HUES6 (cell line): ENCODE data around the gene TSPAN16.

ENCODE experiments used
- H3K27ac ChIP-seq: 2 replicates; pipeline ENCODE4 v1.7.0; 2013; ENCODE audit warnings: low read depth, mild to moderate bottlenecking, low read length, inconsistent platforms
- H3K27me3 ChIP-seq: 2 replicates; pipeline ENCODE4 v1.6.1; 2013; ENCODE audit warnings: low read length; ENCODE audit not compliant: control insufficient read depth, insufficient read depth
- H3K36me3 ChIP-seq: 2 replicates; pipeline ENCODE4 v1.6.1; 2013; ENCODE audit warnings: low read length; ENCODE audit not compliant: control insufficient read depth, insufficient read depth
- H3K4me1 ChIP-seq: 2 replicates; pipeline ENCODE4 v1.6.1; 2013; ENCODE audit warnings: low read length; ENCODE audit not compliant: control insufficient read depth, insufficient read depth
- H3K4me3 ChIP-seq: 2 replicates; pipeline ENCODE4 v1.5.1; 2013; ENCODE audit warnings: low read depth, low read length
- H3K9ac ChIP-seq: one replicate; pipeline ENCODE4 v1.6.1; 2013; ENCODE audit warnings: mild to moderate bottlenecking, low read length
- H3K9me3 ChIP-seq: 2 replicates; pipeline ENCODE4 v1.6.1; 2013; ENCODE audit warnings: low read depth, low read length; ENCODE audit not compliant: control insufficient read depth, insufficient read depth

Gene TSPAN16

GRCh38 chr19:11257846-11258380, 38.0 kb upstream of the TSPAN16 start:
- no peak overlapping the region for H3K27ac ChIP-seq
- H3K9ac ChIP-seq = no peak overlapping the region
- no peak overlapping the region for H3K4me3 ChIP-seq
- 0 out of 2 replicates have a peak, but pooled peaks cover 3% of the 10 kb centered on the region for H3K4me1 ChIP-seq
- H3K36me3 ChIP-seq = no peaks in the 10 kb centered on the region
- no peaks in the 10 kb centered on the region for H3K27me3 ChIP-seq
- H3K9me3 ChIP-seq = no peaks in the 10 kb centered on the region

GRCh38 chr19:11260996-11261395, 35.0 kb upstream of the TSPAN16 start:
- peak overlapping the region; percentile 89 for H3K4me3 ChIP-seq
- no peak overlapping the region for H3K9ac ChIP-seq
- no peaks in the 10 kb centered on the region for H3K36me3 ChIP-seq
- no peaks in the 10 kb centered on the region for H3K9me3 ChIP-seq
- peaks cover 8% of the 10 kb centered on the region; the same call in 1 of the 2 replicates for H3K4me1 ChIP-seq
- H3K27ac ChIP-seq = no peak overlapping the region
- H3K27me3 ChIP-seq = no peaks in the 10 kb centered on the region

DNA sequence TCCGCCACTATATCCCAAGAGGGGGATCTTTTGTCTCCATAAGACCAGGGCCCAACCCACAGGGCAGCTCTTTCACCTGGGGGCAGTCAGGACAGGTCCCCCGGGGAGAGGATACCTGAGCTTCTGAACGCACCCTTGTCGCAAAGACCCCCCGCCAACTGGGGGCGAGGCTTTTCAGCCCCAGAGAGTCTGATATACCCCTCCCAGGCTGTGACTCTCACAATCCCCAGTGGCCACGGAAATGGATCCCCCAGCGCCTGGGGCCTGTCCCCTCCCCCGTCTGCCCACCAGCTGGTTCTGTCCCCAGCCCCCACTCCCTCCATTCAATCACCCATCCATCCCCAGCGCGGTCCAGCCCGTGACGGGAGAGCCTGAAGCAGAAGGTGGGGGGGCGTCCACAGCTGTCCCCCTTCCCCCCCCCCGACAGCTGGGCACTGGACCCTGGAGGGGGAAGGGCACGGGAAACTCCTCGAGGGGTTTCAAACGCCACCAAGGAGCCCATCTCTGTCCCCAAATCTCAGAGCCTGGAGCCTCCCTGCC, 34.5 kb upstream of the TSPAN16 start:
- H3K9me3 ChIP-seq = no peaks in the 10 kb centered on the region
- H3K27me3 ChIP-seq = no peaks in the 10 kb centered on the region
- H3K36me3 ChIP-seq = no peaks in the 10 kb centered on the region
- peaks cover 8% of the 10 kb centered on the region; the same call in 1 of the 2 replicates for H3K4me1 ChIP-seq
- peak overlapping the region; percentile 38 for H3K9ac ChIP-seq
- peak overlapping the region; percentile 89 for H3K4me3 ChIP-seq
- H3K27ac ChIP-seq = no peak overlapping the region

GRCh38 chr19:11261971-11262839, 33.8 kb upstream of the TSPAN16 start, which contains the start of gene DOCK6:
Gene DOCK6 (minus strand): TSS chr19:11262524. CDS start chr19:11262440, 84 bp downstream.
- Histone ChIP-seq H3K4me3 (peak within 1 kb of the TSS; percentile 89), H3K36me3 (no peaks in the 10 kb centered on the region), H3K4me1 (peaks cover 8% of the 10 kb centered on the region; the same call in 1 of the 2 replicates), H3K9ac (peak within 1 kb of the TSS; percentile 38), H3K27ac (no peak within 1 kb of the TSS), H3K9me3 (no peaks in the 10 kb centered on the region), H3K27me3 (no peaks in the 10 kb centered on the region)

- no peaks in the 10 kb centered on the region for H3K9me3 ChIP-seq
- H3K4me3 ChIP-seq = no peak overlapping the region
- no peak overlapping the region for H3K27ac ChIP-seq
- H3K9ac ChIP-seq = no peak overlapping the region
- H3K27me3 ChIP-seq = no peaks in the 10 kb centered on the region
- peaks cover 8% of the 10 kb centered on the region; the same call in 1 of the 2 replicates for H3K4me1 ChIP-seq
- no peaks in the 10 kb centered on the region for H3K36me3 ChIP-seq
Measured at GRCh38 chr19:11263726-11264125, 32.2 kb upstream of the TSPAN16 start.

DNA sequence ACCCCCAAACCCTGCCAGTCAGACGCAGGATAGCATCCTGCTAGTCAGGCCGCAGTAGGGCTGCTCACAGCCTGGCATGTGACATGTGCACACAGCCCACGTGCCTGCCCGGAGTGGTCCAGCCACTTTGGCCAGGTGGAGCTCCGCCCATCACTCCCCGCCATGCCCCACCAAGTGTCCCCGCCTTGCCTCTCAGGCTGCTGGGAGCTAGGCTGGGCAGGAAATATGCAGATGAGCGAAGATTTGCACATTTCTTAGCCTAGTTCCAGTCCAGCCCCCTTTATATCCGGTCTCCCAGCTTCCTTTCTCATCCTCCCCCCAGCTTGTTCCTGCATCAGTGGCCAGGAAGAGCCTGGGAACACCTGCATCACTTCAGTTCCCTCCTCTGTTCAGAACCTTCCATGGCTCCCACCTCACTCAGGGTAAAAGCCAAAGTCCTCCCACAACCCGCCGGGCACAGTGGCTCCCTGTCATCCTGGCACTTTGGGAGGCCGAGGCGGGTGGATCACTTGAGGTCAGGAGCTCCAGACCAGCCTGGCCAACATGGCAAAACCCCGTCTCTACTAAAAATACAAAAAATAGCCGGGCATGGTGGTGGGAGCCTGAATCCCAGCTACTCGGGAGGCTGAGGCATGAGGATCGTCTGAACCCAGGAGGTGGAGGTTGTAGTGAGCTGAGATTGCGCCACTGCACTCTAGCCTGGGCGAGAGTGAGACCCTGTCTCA, 31.3 kb upstream of the TSPAN16 start:
- Histone ChIP-seq H3K27me3 (no peaks in the 10 kb centered on the region), H3K9ac (no peak overlapping the region), H3K27ac (no peak overlapping the region), H3K9me3 (no peaks in the 10 kb centered on the region), H3K36me3 (no peaks in the 10 kb centered on the region), H3K4me1 (peaks cover 8% of the 10 kb centered on the region; the same call in 1 of the 2 replicates), H3K4me3 (no peak overlapping the region)

GRCh38 chr19:11265177-11265784, 30.7 kb upstream of the TSPAN16 start:
- H3K4me3 ChIP-seq = no peak overlapping the region
- H3K27me3 ChIP-seq = no peaks in the 10 kb centered on the region
- H3K9me3 ChIP-seq = no peaks in the 10 kb centered on the region
- no peak overlapping the region for H3K27ac ChIP-seq
- H3K9ac ChIP-seq = no peak overlapping the region
- H3K4me1 ChIP-seq = peaks cover 8% of the 10 kb centered on the region; the same call in 1 of the 2 replicates
- H3K36me3 ChIP-seq = no peaks in the 10 kb centered on the region

DNA sequence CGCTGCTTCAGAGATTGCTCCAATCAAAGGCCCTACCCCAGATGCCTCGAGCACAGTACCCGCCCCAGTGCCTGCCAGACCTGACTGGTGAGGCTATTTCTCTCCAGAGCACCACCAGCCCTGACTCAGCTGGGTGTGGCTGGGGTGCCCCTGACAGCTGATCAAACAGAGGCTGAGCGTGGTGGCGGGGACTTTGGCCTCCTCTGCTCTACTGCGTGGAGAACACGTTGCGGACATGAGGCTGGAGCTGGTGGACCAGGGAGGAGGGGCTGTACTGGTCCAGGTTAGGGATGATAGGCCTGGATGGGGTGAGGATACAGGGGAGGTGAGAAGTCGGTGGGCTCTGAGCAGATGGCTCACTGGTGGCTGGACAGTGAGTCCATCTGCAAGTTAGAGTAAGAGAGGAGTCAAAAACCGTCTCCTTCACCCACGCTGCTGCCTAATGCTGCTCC, 30.1 kb upstream of the TSPAN16 start:
- no peaks in the 10 kb centered on the region for H3K9me3 ChIP-seq
- no peaks in the 10 kb centered on the region for H3K36me3 ChIP-seq
- H3K27ac ChIP-seq = no peak overlapping the region
- H3K9ac ChIP-seq = no peak overlapping the region
- no peak overlapping the region for H3K4me3 ChIP-seq
- H3K4me1 ChIP-seq = peaks cover 8% of the 10 kb centered on the region; the same call in 1 of the 2 replicates
- no peaks in the 10 kb centered on the region for H3K27me3 ChIP-seq

DNA sequence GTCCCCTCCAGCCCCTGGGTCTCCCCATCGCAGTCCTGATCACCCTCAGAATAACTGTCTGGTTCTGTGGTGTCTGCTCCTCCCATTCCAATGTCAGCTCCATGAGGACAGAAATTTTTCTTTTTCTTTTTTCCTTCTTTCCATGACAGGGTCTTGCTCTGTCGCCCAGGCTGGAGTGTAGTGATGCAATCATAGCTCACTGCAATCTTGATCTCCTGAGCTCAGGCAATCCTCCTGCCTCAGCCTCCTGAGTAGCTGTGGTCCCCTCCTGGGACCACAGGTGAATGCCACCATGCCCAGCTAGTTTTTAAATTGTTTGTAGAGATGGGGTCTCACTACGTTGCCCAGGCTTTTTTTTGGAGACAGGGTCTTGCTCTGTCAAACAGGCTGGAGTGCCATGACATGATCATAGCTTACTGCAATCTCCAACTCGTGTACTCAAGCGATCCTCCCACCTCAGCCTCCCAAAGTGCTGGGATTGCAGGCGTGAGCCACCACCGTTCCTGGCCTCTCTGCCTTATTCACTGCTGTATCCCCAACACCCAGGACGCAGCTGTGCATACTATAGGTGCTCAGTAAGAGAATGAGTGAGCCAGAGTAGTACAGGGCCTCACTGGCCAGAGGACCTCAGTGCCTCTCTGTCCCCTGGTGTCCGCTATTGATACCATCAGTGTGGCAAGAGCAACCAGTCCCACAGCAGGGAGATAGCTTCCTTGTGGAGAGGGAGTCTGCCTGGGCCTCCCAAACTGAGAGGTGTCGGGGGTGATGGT, 28.5 kb upstream of the TSPAN16 start:
- Histone ChIP-seq H3K36me3 (no peaks in the 10 kb centered on the region), H3K4me1 (peaks cover 6% of the 10 kb centered on the region; the same call in 1 of the 2 replicates), H3K9me3 (no peaks in the 10 kb centered on the region), H3K9ac (no peak overlapping the region), H3K4me3 (no peak overlapping the region), H3K27me3 (no peaks in the 10 kb centered on the region), H3K27ac (no peak overlapping the region)

- Histone ChIP-seq H3K4me3 (no peak overlapping the region), H3K9ac (no peak overlapping the region), H3K9me3 (no peaks in the 10 kb centered on the region), H3K27ac (no peak overlapping the region), H3K27me3 (no peaks in the 10 kb centered on the region), H3K36me3 (no peaks in the 10 kb centered on the region), H3K4me1 (peaks cover 6% of the 10 kb centered on the region; the same call in 1 of the 2 replicates)
Measured at GRCh38 chr19:11268783-11269267, 27.1 kb upstream of the TSPAN16 start.
